Kidney capillary endothelial cell (primary cell): ENCODE results near the gene GDF10.

Source experiments
- DNase-seq: peaks from one replicate; pipeline ENCODE4 v3.0.0-alpha.2; 2018; ENCODE audit warnings: low spot score

Gene GDF10

GRCh38 chr10:47316131-47316530 lies 16.1 kb downstream of the GDF10 start:
- DNase-seq, result no peak

GRCh38 chr10:47317251-47317650 lies 17.3 kb downstream of the GDF10 start:
- DNase-seq, result no peak

GRCh38 chr10:47318706-47319105 lies 18.7 kb downstream of the GDF10 start:
- DNase-seq, result no peak

GRCh38 chr10:47319784-47320183 lies 19.8 kb downstream of the GDF10 start:
- no peak for DNase-seq

- no peak for DNase-seq
These were observed 20.8 kb downstream of the GDF10 start for GRCh38 chr10:47320812-47321211.

- no peak for DNase-seq
These were observed 21.7 kb downstream of the GDF10 start for GRCh38 chr10:47321521-47322195.

GRCh38 chr10:47322300-47323061 lies 22.5 kb downstream of the GDF10 start, which contains the start of gene GDF2:
TSS of gene GDF2 (plus strand) at chr10:47322454. CDS start at chr10:47322669, 215 bp downstream.
- DNase-seq, result no peak

GRCh38 chr10:47323087-47323486 lies 23.1 kb downstream of the GDF10 start:
- no peak for DNase-seq

GRCh38 chr10:47323636-47324296 lies 23.8 kb downstream of the GDF10 start:
- DNase-seq, result no peak

- DNase-seq, result no peak
These were observed 25.6 kb downstream of the GDF10 start for GRCh38 chr10:47325303-47326291.

GRCh38 chr10:47326306-47326926 lies 26.4 kb downstream of the GDF10 start:
- no peak for DNase-seq

GRCh38 chr10:47326927-47327330 lies 26.9 kb downstream of the GDF10 start:
- DNase-seq, result no peak

- DNase-seq, result no peak
These were observed 29.9 kb downstream of the GDF10 start for GRCh38 chr10:47329855-47330254.

- DNase-seq, result no peak
These were observed 30.4 kb downstream of the GDF10 start for GRCh38 chr10:47330366-47330765.

- DNase-seq, result no peak
These were observed 30.8 kb downstream of the GDF10 start for GRCh38 chr10:47330804-47331203.

GRCh38 chr10:47331491-47331890 lies 31.5 kb downstream of the GDF10 start:
- no peak for DNase-seq

GRCh38 chr10:47331954-47332353 lies 32.0 kb downstream of the GDF10 start:
- no peak for DNase-seq

- no peak for DNase-seq
These were observed 32.4 kb downstream of the GDF10 start for GRCh38 chr10:47332371-47332770.

GRCh38 chr10:47332946-47333345 lies 32.9 kb downstream of the GDF10 start:
- DNase-seq, result no peak

GRCh38 chr10:47333532-47333931 lies 33.5 kb downstream of the GDF10 start:
- no peak for DNase-seq
